HEK293T (cell line): ENCODE results near the gene C1orf167.

ENCODE experiments used
- CTCF ChIA-PET: fragments of 350-600 bp; formaldehyde crosslinking; extraction: SDS; loops from one replicate; lab custom pipeline; 2021; ENCODE audit warnings: antibody characterized with exemption, inconsistent platforms; lab: Yijun Ruan, JAX
- POLR2A ChIA-PET: fragments of 350-600 bp; formaldehyde crosslinking; extraction: SDS; loops from one replicate; lab custom pipeline; 2020; ENCODE audit warnings: antibody characterized with exemption, inconsistent platforms; lab: Yijun Ruan, JAX
- DNase-seq: peaks from one replicate; pipeline ENCODE4 v3.0.0; 2012; ENCODE audit warnings: mixed read lengths; ENCODE audit errors: extremely low spot score
- ARNT ChIP-seq: fragments of 450-650 bp; IDR thresholded peaks from 2 replicates; pipeline ENCODE4 v1.6.1; 2017; ENCODE audit warnings: mild to moderate bottlenecking
- BHLHE40 ChIP-seq: fragments of 450-650 bp; IDR thresholded peaks from 2 replicates; pipeline ENCODE4 v1.6.1; 2016; ENCODE audit warnings: mild to moderate bottlenecking, moderate library complexity, borderline replicate concordance
- CTBP1 ChIP-seq: fragments of 450-650 bp; IDR thresholded peaks from 2 replicates; pipeline ENCODE4 v1.6.1; 2016; ENCODE audit warnings: borderline replicate concordance
- ELF4 ChIP-seq: fragments of 450-650 bp; IDR thresholded peaks from 2 replicates; pipeline ENCODE4 v1.6.1; 2017; ENCODE audit warnings: antibody characterized with exemption
- FOXA1 ChIP-seq: fragments of 450-650 bp; IDR thresholded peaks from 2 replicates; pipeline ENCODE4 v1.6.1; 2016; ENCODE audit warnings: mild to moderate bottlenecking
- FOXK2 ChIP-seq: fragments of 450-650 bp; IDR thresholded peaks from 2 replicates; pipeline ENCODE4 v1.6.1; 2016; ENCODE audit warnings: mild to moderate bottlenecking
- FOXM1 ChIP-seq: fragments of 450-650 bp; IDR thresholded peaks from 2 replicates; pipeline ENCODE4 v1.6.1; 2017; ENCODE audit warnings: mild to moderate bottlenecking, borderline replicate concordance
- HDGF ChIP-seq: fragments of 450-650 bp; IDR thresholded peaks from 2 replicates; pipeline ENCODE4 v1.6.1; 2017; ENCODE audit warnings: antibody characterized with exemption, borderline replicate concordance
- L3MBTL2 ChIP-seq: fragments of 450-650 bp; conservative IDR thresholded peaks from 2 replicates; pipeline ENCODE4 v1.6.1; 2016; ENCODE audit warnings: mild to moderate bottlenecking
- LEF1 ChIP-seq: fragments of 450-650 bp; IDR thresholded peaks from 2 replicates; pipeline ENCODE4 v1.6.1; 2017; ENCODE audit warnings: mild to moderate bottlenecking, borderline replicate concordance
- NFRKB ChIP-seq: fragments of 450-650 bp; IDR thresholded peaks from 2 replicates; pipeline ENCODE4 v1.6.1; 2016; ENCODE audit warnings: mild to moderate bottlenecking, moderate library complexity
- PKNOX1 ChIP-seq: fragments of 450-650 bp; IDR thresholded peaks from 2 replicates; pipeline ENCODE4 v1.6.1; 2016
- SP1 ChIP-seq: fragments of 450-650 bp; IDR thresholded peaks from 2 replicates; pipeline ENCODE4 v1.6.1; 2017
- SUZ12 ChIP-seq: fragments of 450-650 bp; IDR thresholded peaks from 2 replicates; pipeline ENCODE4 v1.6.1; 2016; ENCODE audit warnings: mild to moderate bottlenecking
- TARDBP ChIP-seq: fragments of 450-650 bp; IDR thresholded peaks from 2 replicates; pipeline ENCODE4 v1.6.1; 2016
- ZNF384 ChIP-seq: fragments of 450-650 bp; IDR thresholded peaks from 2 replicates; pipeline ENCODE4 v1.6.1; 2016

The C1orf167 gene

GRCh38 chr1:11757047-11757446 is 4.9 kb upstream of the C1orf167 start:
- POLR2A ChIA-PET: no interaction called here
- DNase-seq: no peak
- CTCF ChIA-PET: interaction anchor here (0.6 to 0.7 kb wide), 2 partner anchors 47 to 269 kb away, joined by 3 read pairs; no protein-coding TSS in a partner anchor
- TF ChIP-seq SUZ12 (no peak), BHLHE40 (no peak), PKNOX1 (no peak), SP1 (no peak), ZNF384 (no peak), L3MBTL2 (no peak), FOXK2 (no peak), ARNT (no peak), LEF1 (no peak), FOXA1 (no peak), HDGF (no peak)

- CTCF ChIA-PET: no interaction called here
- TF ChIP-seq TARDBP (no peak), FOXK2 (no peak), ZNF384 (no peak), CTBP1 (no peak), HDGF (no peak), PKNOX1 (no peak), ELF4 (no peak), FOXM1 (no peak), FOXA1 (no peak)
- POLR2A ChIA-PET: no interaction called here
- no peak for DNase-seq
These were observed 2.2 kb upstream of the C1orf167 start for GRCh38 chr1:11759791-11760190.

GRCh38 chr1:11761285-11761684 is 708 bp upstream of the C1orf167 start:
- no peak for DNase-seq

GRCh38 chr1:11764115-11764514 is 2.1 kb downstream of the C1orf167 start:
- ChIA-PET POLR2A (no interaction called here), CTCF (no interaction called here)
- no peak for TF ChIP-seq FOXK2
- TF ChIP-seq PKNOX1: no peak
- no peak for TF ChIP-seq FOXA1
- TF ChIP-seq SP1: no peak
- no peak for TF ChIP-seq ELF4
- TF ChIP-seq ARNT: no peak
- no peak for TF ChIP-seq TARDBP
- TF ChIP-seq FOXM1: no peak
- no peak for TF ChIP-seq SUZ12
- TF ChIP-seq BHLHE40: no peak

More at GRCh38 chr1:11761285-11761684, 708 bp upstream of the C1orf167 start:
- ChIA-PET CTCF (no interaction called here), POLR2A (no interaction called here)
- TF ChIP-seq FOXA1: no peak

GRCh38 chr1:11764519-11764918 is 2.5 kb downstream of the C1orf167 start:
- CTCF ChIA-PET: no interaction called here
- no peak for DNase-seq
- TF ChIP-seq CTBP1: no peak
- no peak for TF ChIP-seq SP1
- TF ChIP-seq ARNT: no peak
- TF ChIP-seq ELF4: no peak
- TF ChIP-seq L3MBTL2: no peak
- POLR2A ChIA-PET: no interaction called here

More at GRCh38 chr1:11764115-11764514, 2.1 kb downstream of the C1orf167 start:
- DNase-seq: no peak

- CTCF ChIA-PET: no interaction called here
- POLR2A ChIA-PET: no interaction called here
- TF ChIP-seq HDGF (no peak), BHLHE40 (no peak), PKNOX1 (no peak), SUZ12 (no peak)
- DNase-seq: no peak
These were observed 3.9 kb downstream of the C1orf167 start for GRCh38 chr1:11765661-11766428.

- ChIA-PET POLR2A (no interaction called here), CTCF (no interaction called here)
- DNase-seq: no peak
- no peak for TF ChIP-seq SP1
- TF ChIP-seq FOXK2: no peak
- TF ChIP-seq CTBP1: no peak
- no peak for TF ChIP-seq FOXM1
- TF ChIP-seq L3MBTL2: no peak
- TF ChIP-seq HDGF: no peak
- TF ChIP-seq PKNOX1: no peak
- no peak for TF ChIP-seq ZNF384
- no peak for TF ChIP-seq BHLHE40
- TF ChIP-seq LEF1: no peak
- TF ChIP-seq NFRKB: no peak
- no peak for TF ChIP-seq TARDBP
- TF ChIP-seq FOXA1: no peak
- no peak for TF ChIP-seq SUZ12
- TF ChIP-seq ARNT: no peak
- no peak for TF ChIP-seq ELF4
These were observed 4.4 kb downstream of the C1orf167 start for GRCh38 chr1:11766429-11766776.
